HEK293 (cell line): Measurements from ENCODE around the gene SOX11.

Source experiments
- CTCF ChIA-PET: fragments of 350-600 bp; formaldehyde crosslinking; extraction: SDS; loops from one replicate; lab custom pipeline; 2021; ENCODE audit warnings: antibody characterized with exemption; lab: Yijun Ruan, JAX
- POLR2A ChIA-PET: fragments of 300-600 bp; formaldehyde crosslinking; extraction: SDS; loops from one replicate; lab custom pipeline; 2020; ENCODE audit warnings: antibody characterized with exemption, inconsistent platforms; lab: Yijun Ruan, JAX
- H3K27ac ChIP-seq: fragments of 200-500 bp; sonication (Bioruptor generic); 2 replicates; pipeline ENCODE4 v1.5.1; 2014; ENCODE audit warnings: low read depth, low read length, control low read depth, inconsistent platforms; ENCODE audit errors: extremely low read depth
- H3K36me3 ChIP-seq, 2 experiments: fragments of 200-500 bp in 1 of 2; sonication (Bioruptor generic) in 1 of 2; 1 replicate in 1 of 2; 2 replicates in 1 of 2; pipeline ENCODE4 v1.5.1; 2014 to 2017; ENCODE audit warnings: inconsistent platforms in 2 of 2, low read length in 2 of 2; ENCODE audit not compliant: control insufficient read depth in 2 of 2, insufficient read depth in 1 of 2
- H3K4me1 ChIP-seq: fragments of 200-500 bp; sonication (Bioruptor generic); 2 replicates; pipeline ENCODE4 v1.5.1; 2014; ENCODE audit warnings: mild to moderate bottlenecking, low read length, inconsistent platforms; ENCODE audit not compliant: control insufficient read depth, insufficient read depth
- H3K4me3 ChIP-seq: 2 replicates; pipeline ENCODE4 v1.5.1; 2011; ENCODE audit warnings: low read depth, mild to moderate bottlenecking, control low read depth, low read length, moderate library complexity
- H3K9me3 ChIP-seq: fragments of 200-500 bp; sonication (Bioruptor generic); 2 replicates; pipeline ENCODE4 v1.5.1; 2014; ENCODE audit warnings: low read depth, low read length, inconsistent platforms; ENCODE audit not compliant: control insufficient read depth, insufficient read depth
- FEZF1 ChIP-seq: fragments of 450-650 bp; formaldehyde crosslinking; IDR thresholded peaks from 2 replicates; pipeline ENCODE4 v1.5.1; 2016; ENCODE audit warnings: missing biosample characterization, missing genetic modification characterization
- HOXD13 ChIP-seq: sonication (generic); formaldehyde crosslinking; IDR thresholded peaks from 2 replicates; pipeline ENCODE4 v1.8.0; 2022; ENCODE audit warnings: missing genetic modification reagents, borderline replicate concordance
- TSHZ1 ChIP-seq: fragments of 450-650 bp; formaldehyde crosslinking; IDR thresholded peaks from 2 replicates; pipeline ENCODE4 v1.5.1; 2016; ENCODE audit warnings: missing biosample characterization, missing genetic modification characterization, borderline replicate concordance
- ZBTB1 ChIP-seq: fragments of 450-650 bp; formaldehyde crosslinking; IDR thresholded peaks from 2 replicates; pipeline ENCODE4 v1.5.1; 2016; ENCODE audit warnings: missing biosample characterization, missing genetic modification characterization
- ZBTB11 ChIP-seq: fragments of 450-650 bp; formaldehyde crosslinking; conservative IDR thresholded peaks from 2 replicates; pipeline ENCODE4 v1.5.1; 2016; ENCODE audit warnings: low read depth, missing biosample characterization, missing genetic modification characterization
- ZBTB8A ChIP-seq: fragments of 450-650 bp; formaldehyde crosslinking; IDR thresholded peaks from 2 replicates; pipeline ENCODE4 v1.5.1; 2016; ENCODE audit warnings: missing biosample characterization, missing genetic modification characterization
- ZEB2 ChIP-seq: fragments of 450-650 bp; formaldehyde crosslinking; IDR thresholded peaks from 2 replicates; pipeline ENCODE4 v1.5.1; 2016; ENCODE audit warnings: missing biosample characterization, missing genetic modification characterization
- ZFP37 ChIP-seq: fragments of 450-650 bp; formaldehyde crosslinking; IDR thresholded peaks from 2 replicates; pipeline ENCODE4 v1.5.1; 2016; ENCODE audit warnings: missing biosample characterization, missing genetic modification characterization
- ZNF133 ChIP-seq: fragments of 450-650 bp; formaldehyde crosslinking; IDR thresholded peaks from 2 replicates; pipeline ENCODE4 v1.5.1; 2016; ENCODE audit warnings: missing biosample characterization, missing genetic modification characterization
- ZNF140 ChIP-seq: fragments of 450-650 bp; formaldehyde crosslinking; IDR thresholded peaks from 2 replicates; pipeline ENCODE4 v1.5.1; 2016; ENCODE audit warnings: missing biosample characterization, missing genetic modification characterization
- ZNF146 ChIP-seq: fragments of 450-650 bp; formaldehyde crosslinking; IDR thresholded peaks from 2 replicates; pipeline ENCODE4 v1.5.1; 2016; ENCODE audit warnings: missing biosample characterization, missing genetic modification characterization
- ZNF174 ChIP-seq: fragments of 450-650 bp; formaldehyde crosslinking; IDR thresholded peaks from 2 replicates; pipeline ENCODE4 v1.5.0; 2017; ENCODE audit warnings: missing biosample characterization, mild to moderate bottlenecking, missing genetic modification characterization
- ZNF239 ChIP-seq: fragments of 450-650 bp; formaldehyde crosslinking; IDR thresholded peaks from 2 replicates; pipeline ENCODE4 v1.5.1; 2016; ENCODE audit warnings: missing biosample characterization, missing genetic modification characterization
- ZNF266 ChIP-seq: fragments of 450-650 bp; formaldehyde crosslinking; IDR thresholded peaks from 2 replicates; pipeline ENCODE4 v1.5.1; 2016; ENCODE audit warnings: missing biosample characterization, missing genetic modification characterization, low read depth
- ZNF510 ChIP-seq: fragments of 450-650 bp; formaldehyde crosslinking; IDR thresholded peaks from 2 replicates; pipeline ENCODE4 v1.5.1; 2018; ENCODE audit warnings: mild to moderate bottlenecking, missing genetic modification characterization, missing biosample characterization; ENCODE audit not compliant: insufficient replicate concordance
- ZNF558 ChIP-seq: fragments of 450-650 bp; formaldehyde crosslinking; IDR thresholded peaks from 2 replicates; pipeline ENCODE4 v1.5.1; 2016; ENCODE audit warnings: missing biosample characterization, missing genetic modification characterization
- ZNF585B ChIP-seq: fragments of 450-650 bp; formaldehyde crosslinking; IDR thresholded peaks from 2 replicates; pipeline ENCODE4 v1.5.1; 2016; ENCODE audit warnings: missing biosample characterization, missing genetic modification characterization
- TF ChIP-seq, protein P1 (sequence below): fragments of 450-650 bp; formaldehyde crosslinking; IDR thresholded peaks from 2 replicates; pipeline ENCODE4 v1.5.1; 2016; ENCODE audit warnings: missing biosample characterization, missing genetic modification characterization
- TF ChIP-seq, protein P2 (sequence below): fragments of 450-650 bp; formaldehyde crosslinking; IDR thresholded peaks from 2 replicates; pipeline ENCODE4 v1.5.1; 2016; ENCODE audit warnings: missing biosample characterization, missing genetic modification characterization
- TF ChIP-seq, protein P3 (sequence below): fragments of 450-650 bp; formaldehyde crosslinking; IDR thresholded peaks from 2 replicates; pipeline ENCODE4; 2016; ENCODE audit warnings: missing biosample characterization, missing genetic modification characterization

Gene SOX11

GRCh38 chr2:5740053-5740452, 47.9 kb downstream of the SOX11 start:
- POLR2A ChIA-PET: no interaction called here
- Histone ChIP-seq H3K4me3 (no peak overlapping the region), H3K9me3 (no peaks in the 10 kb centered on the region), H3K27ac (no peak overlapping the region), H3K36me3 (no peaks in the 10 kb centered on the region), H3K4me1 (no peaks in the 10 kb centered on the region)
- TF ChIP-seq, protein P1, sequence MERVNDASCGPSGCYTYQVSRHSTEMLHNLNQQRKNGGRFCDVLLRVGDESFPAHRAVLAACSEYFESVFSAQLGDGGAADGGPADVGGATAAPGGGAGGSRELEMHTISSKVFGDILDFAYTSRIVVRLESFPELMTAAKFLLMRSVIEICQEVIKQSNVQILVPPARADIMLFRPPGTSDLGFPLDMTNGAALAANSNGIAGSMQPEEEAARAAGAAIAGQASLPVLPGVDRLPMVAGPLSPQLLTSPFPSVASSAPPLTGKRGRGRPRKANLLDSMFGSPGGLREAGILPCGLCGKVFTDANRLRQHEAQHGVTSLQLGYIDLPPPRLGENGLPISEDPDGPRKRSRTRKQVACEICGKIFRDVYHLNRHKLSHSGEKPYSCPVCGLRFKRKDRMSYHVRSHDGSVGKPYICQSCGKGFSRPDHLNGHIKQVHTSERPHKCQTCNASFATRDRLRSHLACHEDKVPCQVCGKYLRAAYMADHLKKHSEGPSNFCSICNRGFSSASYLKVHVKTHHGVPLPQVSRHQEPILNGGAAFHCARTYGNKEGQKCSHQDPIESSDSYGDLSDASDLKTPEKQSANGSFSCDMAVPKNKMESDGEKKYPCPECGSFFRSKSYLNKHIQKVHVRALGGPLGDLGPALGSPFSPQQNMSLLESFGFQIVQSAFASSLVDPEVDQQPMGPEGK: no peak
- TF ChIP-seq HOXD13 (CRISPR knock-in tag) (no peak), ZBTB11 (tag by site-specific recombination) (no peak), ZNF146 (tag by site-specific recombination) (no peak), ZFP37 (no peak), ZNF585B (no peak), FEZF1 (tag by site-specific recombination) (no peak), ZBTB1 (tag by site-specific recombination) (no peak), ZNF239 (tag by site-specific recombination) (no peak), ZEB2 (tag by site-specific recombination) (no peak), ZBTB8A (tag by site-specific recombination) (no peak), ZNF558 (no peak), ZNF133 (tag by site-specific recombination) (no peak), ZNF266 (tag by site-specific recombination) (no peak), ZNF174 (tag by site-specific recombination) (no peak), ZNF140 (tag by site-specific recombination) (no peak), TSHZ1 (no peak), ZNF510 (tag by site-specific recombination) (no peak)
- TF ChIP-seq, protein P2, sequence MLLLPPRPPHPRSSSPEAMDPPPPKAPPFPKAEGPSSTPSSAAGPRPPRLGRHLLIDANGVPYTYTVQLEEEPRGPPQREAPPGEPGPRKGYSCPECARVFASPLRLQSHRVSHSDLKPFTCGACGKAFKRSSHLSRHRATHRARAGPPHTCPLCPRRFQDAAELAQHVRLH: no peak
- TF ChIP-seq, protein P3, sequence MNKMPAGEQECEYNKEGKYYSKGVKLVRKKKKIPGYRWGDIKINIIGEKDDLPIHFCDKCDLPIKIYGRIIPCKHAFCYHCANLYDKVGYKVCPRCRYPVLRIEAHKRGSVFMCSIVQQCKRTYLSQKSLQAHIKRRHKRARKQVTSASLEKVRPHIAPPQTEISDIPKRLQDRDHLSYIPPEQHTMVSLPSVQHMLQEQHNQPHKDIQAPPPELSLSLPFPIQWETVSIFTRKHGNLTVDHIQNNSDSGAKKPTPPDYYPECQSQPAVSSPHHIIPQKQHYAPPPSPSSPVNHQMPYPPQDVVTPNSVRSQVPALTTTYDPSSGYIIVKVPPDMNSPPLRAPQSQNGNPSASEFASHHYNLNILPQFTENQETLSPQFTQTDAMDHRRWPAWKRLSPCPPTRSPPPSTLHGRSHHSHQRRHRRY (tag by site-specific recombination): no peak
- CTCF ChIA-PET: no interaction called here
